ENCODE data around the gene GRK1. TPM values are rescaled to one million over a fixed set of nuclear protein-coding genes. Genes with fewer than 3 reads are reported as not detected.
A peak's percentile ranks its signal among the peaks of the same experiment; 100 is the strongest.

Gene GRK1
- total and polyA plus RNA-seq, 2 of the 13 experiments (the other 11 are each of a cell fraction or from before 2014, with no cell fraction given) = 0.07 to 0.12 TPM

DNA sequence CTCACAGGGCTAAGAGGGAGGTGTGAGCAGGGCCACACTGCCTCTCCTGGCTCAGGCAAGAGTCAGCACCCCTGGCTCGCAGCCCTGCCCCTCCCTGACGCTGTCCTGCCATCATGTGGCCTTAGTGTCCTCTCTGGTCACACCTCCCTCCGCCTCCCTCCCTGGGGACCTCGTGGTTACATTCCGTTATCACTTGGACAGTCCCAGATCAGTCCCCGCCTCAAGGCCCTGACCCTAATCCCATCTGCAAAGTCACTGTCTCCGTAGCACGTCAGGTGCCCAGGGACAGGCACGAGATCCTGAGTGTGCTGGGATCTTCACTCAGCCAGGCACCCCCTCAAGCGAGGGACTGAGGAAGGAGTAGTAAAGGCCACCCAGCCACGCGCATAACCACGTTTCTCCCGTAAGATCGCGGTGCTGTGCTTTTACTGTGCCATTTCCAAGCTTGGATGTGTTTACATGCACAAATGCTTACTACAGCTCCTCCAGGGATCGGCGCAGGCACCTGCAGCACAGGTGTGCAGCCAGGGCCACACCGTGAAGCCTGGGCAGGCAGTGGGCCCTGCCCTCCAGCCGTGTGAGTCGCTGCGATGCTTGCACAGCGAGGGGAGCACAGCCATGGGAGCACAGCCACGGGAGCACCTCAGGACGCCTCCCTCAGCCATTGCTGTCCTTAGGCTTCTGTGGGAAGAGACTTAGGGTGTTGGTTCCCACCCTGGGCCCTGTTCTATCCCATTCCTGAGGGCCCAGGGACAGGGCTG is 81.3 kb downstream of the GRK1 start (continued):
- TF ChIP-seq, protein P1, sequence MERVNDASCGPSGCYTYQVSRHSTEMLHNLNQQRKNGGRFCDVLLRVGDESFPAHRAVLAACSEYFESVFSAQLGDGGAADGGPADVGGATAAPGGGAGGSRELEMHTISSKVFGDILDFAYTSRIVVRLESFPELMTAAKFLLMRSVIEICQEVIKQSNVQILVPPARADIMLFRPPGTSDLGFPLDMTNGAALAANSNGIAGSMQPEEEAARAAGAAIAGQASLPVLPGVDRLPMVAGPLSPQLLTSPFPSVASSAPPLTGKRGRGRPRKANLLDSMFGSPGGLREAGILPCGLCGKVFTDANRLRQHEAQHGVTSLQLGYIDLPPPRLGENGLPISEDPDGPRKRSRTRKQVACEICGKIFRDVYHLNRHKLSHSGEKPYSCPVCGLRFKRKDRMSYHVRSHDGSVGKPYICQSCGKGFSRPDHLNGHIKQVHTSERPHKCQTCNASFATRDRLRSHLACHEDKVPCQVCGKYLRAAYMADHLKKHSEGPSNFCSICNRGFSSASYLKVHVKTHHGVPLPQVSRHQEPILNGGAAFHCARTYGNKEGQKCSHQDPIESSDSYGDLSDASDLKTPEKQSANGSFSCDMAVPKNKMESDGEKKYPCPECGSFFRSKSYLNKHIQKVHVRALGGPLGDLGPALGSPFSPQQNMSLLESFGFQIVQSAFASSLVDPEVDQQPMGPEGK (CRISPR knock-in tag; IDR thresholded peaks at IDR 0.05) = peak; percentile 68
- peak; percentile 41; the same call in 1 of the 2 replicates for TF ChIP-seq SALL1 (CRISPR knock-in tag; IDR thresholded peaks at IDR 0.05)
- TF ChIP-seq ZBTB26 (CRISPR knock-in tag; IDR thresholded peaks at IDR 0.05; ENCODE audit: borderline replicate concordance) = 0 out of 2 replicates have a peak, but pooled peaks have one; percentile 39
- TF ChIP-seq ZNF24 (IDR thresholded peaks at IDR 0.05) = no peak
- no peak for TF ChIP-seq ZNF432 (CRISPR knock-in tag; IDR thresholded peaks at IDR 0.05; ENCODE audit: borderline replicate concordance)
- no peak for TF ChIP-seq KDM5A (IDR thresholded peaks at IDR 0.05; ENCODE audit: borderline replicate concordance, low read length)
- TF ChIP-seq SAP130 (CRISPR knock-in tag; IDR thresholded peaks at IDR 0.05; ENCODE audit: low read depth) = 0 out of 2 replicates have a peak, but pooled peaks have one; percentile 21
- TF ChIP-seq CEBPG (CRISPR knock-in tag; IDR thresholded peaks at IDR 0.05) = no peak
- TF ChIP-seq SOX5 (CRISPR knock-in tag; IDR thresholded peaks at IDR 0.05; ENCODE audit: borderline replicate concordance) = peak; percentile 26; the same call in 1 of the 2 replicates

Data from HepG2 (cell line).